Muscle layer of colon (tissue), 2 donors: ENCODE measurements around the gene ASIC2.

ENCODE experiments used
- H3K27ac ChIP-seq: one replicate; pipeline ENCODE4 v1.7.0; 2013; ENCODE audit warnings: low read depth, mild to moderate bottlenecking, low read length, moderate library complexity
- H3K27me3 ChIP-seq, 2 donors: one replicate each; pipeline ENCODE4 v1.7.0; 2013; ENCODE audit warnings: low read length in 2 of 2, mild to moderate bottlenecking in 2 of 2; ENCODE audit not compliant: insufficient read depth in 2 of 2, control insufficient read depth in 1 of 2
- H3K36me3 ChIP-seq: one replicate; pipeline ENCODE4 v1.7.0; 2013; ENCODE audit warnings: mild to moderate bottlenecking, low read length; ENCODE audit not compliant: insufficient read depth
- H3K4me1 ChIP-seq: one replicate; pipeline ENCODE4 v1.7.0; 2013; ENCODE audit warnings: mild to moderate bottlenecking, low read length; ENCODE audit not compliant: insufficient read depth
- H3K4me3 ChIP-seq, 2 donors: one replicate each; pipeline ENCODE4 v1.7.0; 2013; ENCODE audit warnings: low read length in 2 of 2, low read depth in 1 of 2, mild to moderate bottlenecking in 1 of 2, moderate library complexity in 1 of 2
- H3K9ac ChIP-seq: one replicate; pipeline ENCODE4 v1.7.0; 2013; ENCODE audit warnings: low read length
- H3K9me3 ChIP-seq: one replicate; pipeline ENCODE4 v1.7.0; 2013; ENCODE audit warnings: mild to moderate bottlenecking, low read length
- donor health status: abdominal sarcoma.
- donor health status: Adenocarcinoma of cecum.

The ASIC2 gene

GRCh38 chr17:33202021-33202420 is 91.1 kb downstream of the ASIC2 start:
- Histone ChIP-seq H3K36me3 (no peaks in the 10 kb centered on the region), H3K4me1 (no peaks in the 10 kb centered on the region), H3K9me3 (no peaks in the 10 kb centered on the region), H3K27ac (no peak overlapping the region), H3K4me3 (no peak overlapping the region), H3K9ac (no peak overlapping the region), H3K27me3 (no peaks in the 10 kb centered on the region)

- no peaks in the 10 kb centered on the region for H3K4me1 ChIP-seq
- H3K36me3 ChIP-seq = no peaks in the 10 kb centered on the region
- H3K9me3 ChIP-seq = no peaks in the 10 kb centered on the region
- H3K4me3 ChIP-seq = no peak overlapping the region
- H3K9ac ChIP-seq = no peak overlapping the region
- no peak overlapping the region for H3K27ac ChIP-seq
- no peaks in the 10 kb centered on the region for H3K27me3 ChIP-seq
These were observed 91.8 kb downstream of the ASIC2 start for GRCh38 chr17:33201283-33201682.

- no peak overlapping the region for H3K27ac ChIP-seq
- no peak overlapping the region for H3K9ac ChIP-seq
- no peaks in the 10 kb centered on the region for H3K9me3 ChIP-seq
- H3K4me3 ChIP-seq = no peak overlapping the region
- no peaks in the 10 kb centered on the region for H3K36me3 ChIP-seq
- no peaks in the 10 kb centered on the region for H3K27me3 ChIP-seq
- H3K4me1 ChIP-seq = no peaks in the 10 kb centered on the region
These were observed 92.5 kb downstream of the ASIC2 start for GRCh38 chr17:33200587-33200986.

GRCh38 chr17:33199571-33200510 is 93.3 kb downstream of the ASIC2 start:
- Histone ChIP-seq H3K9ac (no peak overlapping the region), H3K27me3 (no peaks in the 10 kb centered on the region), H3K4me1 (no peaks in the 10 kb centered on the region), H3K27ac (no peak overlapping the region), H3K4me3 (no peak overlapping the region), H3K36me3 (no peaks in the 10 kb centered on the region), H3K9me3 (no peaks in the 10 kb centered on the region)

GRCh38 chr17:33198954-33199353 is 94.1 kb downstream of the ASIC2 start:
- H3K4me1 ChIP-seq = no peaks in the 10 kb centered on the region
- no peaks in the 10 kb centered on the region for H3K9me3 ChIP-seq
- H3K27me3 ChIP-seq = no peaks in the 10 kb centered on the region
- no peak overlapping the region for H3K9ac ChIP-seq
- H3K36me3 ChIP-seq = no peaks in the 10 kb centered on the region
- no peak overlapping the region for H3K27ac ChIP-seq
- H3K4me3 ChIP-seq = no peak overlapping the region

- Histone ChIP-seq H3K4me3 (no peak overlapping the region), H3K36me3 (no peaks in the 10 kb centered on the region), H3K4me1 (no peaks in the 10 kb centered on the region), H3K9ac (no peak overlapping the region), H3K27ac (no peak overlapping the region), H3K9me3 (no peaks in the 10 kb centered on the region), H3K27me3 (no peaks in the 10 kb centered on the region)
These were observed 95.8 kb downstream of the ASIC2 start for GRCh38 chr17:33197342-33197741.

GRCh38 chr17:33196883-33197282 is 96.2 kb downstream of the ASIC2 start:
- Histone ChIP-seq H3K4me3 (no peak overlapping the region), H3K4me1 (no peaks in the 10 kb centered on the region), H3K27me3 (no peaks in the 10 kb centered on the region), H3K9me3 (no peaks in the 10 kb centered on the region), H3K27ac (no peak overlapping the region), H3K36me3 (no peaks in the 10 kb centered on the region), H3K9ac (no peak overlapping the region)

GRCh38 chr17:33192951-33193911 is 99.9 kb downstream of the ASIC2 start:
- Histone ChIP-seq H3K27ac (no peak overlapping the region), H3K27me3 (no peaks in the 10 kb centered on the region), H3K36me3 (no peaks in the 10 kb centered on the region)

GRCh38 chr17:33183487-33184026 is 109.5 kb downstream of the ASIC2 start:
- Histone ChIP-seq H3K9ac (no peak overlapping the region), H3K9me3 (no peaks in the 10 kb centered on the region)

More at GRCh38 chr17:33192951-33193911, 99.9 kb downstream of the ASIC2 start:
- no peak overlapping the region for H3K9ac ChIP-seq
- H3K4me3 ChIP-seq = no peak overlapping the region
- H3K9me3 ChIP-seq = no peaks in the 10 kb centered on the region
- H3K4me1 ChIP-seq = no peaks in the 10 kb centered on the region

GRCh38 chr17:33179151-33179550 is 113.9 kb downstream of the ASIC2 start:
- Histone ChIP-seq H3K9ac (no peak overlapping the region), H3K36me3 (no peaks in the 10 kb centered on the region), H3K4me3 (no peak overlapping the region), H3K9me3 (no peaks in the 10 kb centered on the region), H3K27me3 (no peaks in the 10 kb centered on the region), H3K27ac (no peak overlapping the region), H3K4me1 (no peaks in the 10 kb centered on the region)

More at GRCh38 chr17:33183487-33184026, 109.5 kb downstream of the ASIC2 start:
- H3K27me3 ChIP-seq = no peaks in the 10 kb centered on the region
- no peaks in the 10 kb centered on the region for H3K4me1 ChIP-seq
- no peak overlapping the region for H3K4me3 ChIP-seq
- no peaks in the 10 kb centered on the region for H3K36me3 ChIP-seq
- no peak overlapping the region for H3K27ac ChIP-seq

- H3K27me3 ChIP-seq = no peaks in the 10 kb centered on the region
- no peak overlapping the region for H3K9ac ChIP-seq
- no peaks in the 10 kb centered on the region for H3K36me3 ChIP-seq
- H3K4me3 ChIP-seq = no peak overlapping the region
- no peaks in the 10 kb centered on the region for H3K4me1 ChIP-seq
- H3K27ac ChIP-seq = no peak overlapping the region
- no peaks in the 10 kb centered on the region for H3K9me3 ChIP-seq
These were observed 114.4 kb downstream of the ASIC2 start for GRCh38 chr17:33178681-33179080.
